ENCODE data around the gene ACTA1. TPM values are rescaled to one million over a fixed set of nuclear protein-coding genes. Genes with fewer than 3 reads are reported as not detected.
"Not testable (repeated sequence)": the region's sequence is repeated elsewhere in the genome, so short reads cannot be mapped to it uniquely, and the experiment has no call there.

ACTA1 gene
- total and polyA plus RNA-seq, 12 donors = 976 to 17,994 (median 8,260) TPM

- no peaks in the 10 kb centered on the region for H3K9me3 ChIP-seq
- intact Hi-C loops (cut with DNase I) = no loop called here
- H3K36me3 ChIP-seq = no peaks in the 10 kb centered on the region
- H3K27ac ChIP-seq = peak overlapping the region in 8 of 10 donors; percentile 54 to 98 (median 82)
- peaks cover 7 to 57% (median 43%) of the 10 kb centered on the region in 9 donors for H3K4me1 ChIP-seq
- no peak for TF ChIP-seq CTCF (IDR thresholded peaks at IDR 0.05)
- no peak for DNase-seq
- 6 to 7% methylated on average over 68 of the region's 68 CpGs for WGBS, 2 donors
- H3K4me3 ChIP-seq = peak overlapping the region in 9 of 10 donors; percentile 7 to 40 (median 35)
- no peak for ATAC-seq
- peaks cover 0 to 63% (median 44%) of the 10 kb centered on the region in 7 donors for H3K27me3 ChIP-seq
Measured at GRCh38 chr1:229407206-229408026, 26.5 kb downstream of the ACTA1 start.

- H3K4me3 ChIP-seq = peak overlapping the region in 6 of 10 donors; percentile 26 to 40 (median 36)
- intact Hi-C loops (cut with DNase I) = no loop called here
- H3K27me3 ChIP-seq = peaks cover 0 to 65% (median 42%) of the 10 kb centered on the region in 7 donors
- WGBS, 2 donors = 6 to 15% methylated on average over 10 of the region's 10 CpGs
- DNase-seq (no peak), ATAC-seq (no peak)
- H3K4me1 ChIP-seq = peaks cover 7 to 51% (median 41%) of the 10 kb centered on the region in 9 donors
- H3K27ac ChIP-seq = peak overlapping the region in 4 of 10 donors; percentile 85 to 98 (median 92)
- H3K9me3 ChIP-seq = no peaks in the 10 kb centered on the region
- H3K36me3 ChIP-seq = no peaks in the 10 kb centered on the region
- no peak for TF ChIP-seq CTCF (IDR thresholded peaks at IDR 0.05)
Measured at GRCh38 chr1:229406798-229407197, 27.1 kb downstream of the ACTA1 start.

GRCh38 chr1:229403573-229403972, 30.3 kb downstream of the ACTA1 start:
- Histone ChIP-seq H3K27ac (no peak overlapping the region), H3K9me3 (no peaks in the 10 kb centered on the region), H3K36me3 (no peaks in the 10 kb centered on the region), H3K4me3 (no peak overlapping the region), H3K27me3 (peaks cover 0 to 58% (median 35%) of the 10 kb centered on the region in 7 donors), H3K4me1 (peaks cover 7 to 21% (median 16%) of the 10 kb centered on the region in 9 donors)
- intact Hi-C loops (cut with DNase I) = no loop called here
- no peak for TF ChIP-seq CTCF (IDR thresholded peaks at IDR 0.05)
- WGBS, 2 donors = 82 to 87% methylated on average over 8 of the region's 8 CpGs
- ATAC-seq = no peak
- no peak for DNase-seq

- Histone ChIP-seq H3K9me3 (no peaks in the 10 kb centered on the region), H3K36me3 (no peaks in the 10 kb centered on the region), H3K27me3 (peaks cover 0 to 52% (median 29%) of the 10 kb centered on the region in 7 donors), H3K4me3 (no peak overlapping the region), H3K27ac (no peak overlapping the region), H3K4me1 (peaks cover 7 to 15% (median 10%) of the 10 kb centered on the region in 9 donors)
- ATAC-seq (no peak), DNase-seq (no peak)
- 70 to 75% methylated on average over 6 of the region's 6 CpGs for WGBS, 2 donors
- intact Hi-C loops (cut with DNase I) = no loop called here
- TF ChIP-seq CTCF (IDR thresholded peaks at IDR 0.05) = no peak
Measured at GRCh38 chr1:229402993-229403392, 30.9 kb downstream of the ACTA1 start.

GRCh38 chr1:229402329-229402728, 31.6 kb downstream of the ACTA1 start:
- H3K36me3 ChIP-seq; DNase-seq; H3K4me3 ChIP-seq; ATAC-seq; H3K9me3 ChIP-seq; H3K27ac ChIP-seq; intact Hi-C loops (cut with DNase I); H3K4me1 ChIP-seq: not testable (repeated sequence)
- 74 to 84% methylated on average over 4 of the region's 4 CpGs for WGBS, 2 donors
- peaks cover 0 to 48% (median 22%) of the 10 kb centered on the region in 7 donors for H3K27me3 ChIP-seq

Data from heart right ventricle (tissue), 16 donors.